Measurements from ENCODE around the gene LRMDA. TPM values are rescaled to one million over a fixed set of nuclear protein-coding genes. Genes with fewer than 3 reads are reported as not detected.

Gene LRMDA
- total and polyA plus RNA-seq, 2 of the 4 experiments (the other 2 are of a cell fraction): 0.07 TPM; not detected in 1

DNA sequence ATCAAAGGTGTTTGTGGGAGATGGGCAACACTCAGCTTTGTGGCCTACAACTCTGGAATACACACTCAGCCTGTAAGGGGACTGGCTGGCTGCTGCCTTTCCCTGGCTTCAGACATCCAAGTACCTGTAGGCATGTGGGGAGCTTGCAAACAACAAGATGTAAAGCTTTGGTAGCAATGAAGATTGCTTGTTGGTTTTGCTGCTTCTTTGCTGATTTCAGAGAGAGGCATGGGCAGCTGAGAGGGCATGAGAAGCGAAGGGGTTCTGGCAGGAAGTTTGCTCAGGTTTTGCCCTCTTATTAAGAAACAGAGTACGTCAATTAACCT lies 434.8 kb downstream of the LRMDA start:
- CTCF ChIA-PET: no interaction called here
- Histone ChIP-seq H2BK120ac (ENCODE audit: low read depth, low read length) (no peak overlapping the region), H3K27ac (ENCODE audit: insufficient read depth, low read length) (no peak overlapping the region), H2BK5ac (ENCODE audit: low read depth, low read length, poor library complexity, severe bottlenecking) (no peak overlapping the region), H2BK15ac (ENCODE audit: low read depth, low read length) (no peak overlapping the region), H2AK9ac (replicated peaks; ENCODE audit: low read depth, low read length, poor library complexity) (no peak overlapping the region), H3K4me1 (ENCODE audit: control insufficient read depth, insufficient read depth, low read length) (no peaks in the 10 kb centered on the region), H3K18ac (ENCODE audit: low read depth, low read length) (no peak overlapping the region), H2AK5ac (ENCODE audit: low read depth, low read length) (no peak overlapping the region), H2AFZ (replicated peaks; ENCODE audit: low read length, poor library complexity) (no peak overlapping the region), H3K4me3 (ENCODE audit: insufficient read depth, low read depth, low read length) (no peak overlapping the region), H3K9me3 (ENCODE audit: control insufficient read depth, insufficient read depth, low read length) (no peaks in the 10 kb centered on the region), H4K5ac (ENCODE audit: low read depth, low read length) (no peak overlapping the region), H3K36me3 (ENCODE audit: control insufficient read depth, insufficient read depth, low read length) (no peaks in the 10 kb centered on the region), H3K9me1 (ENCODE audit: insufficient read depth, low read length) (no peaks in the 10 kb centered on the region), H3K56ac (ENCODE audit: extremely low read depth, insufficient read depth, low read length) (no peak overlapping the region), H3K14ac (replicated peaks; ENCODE audit: low read depth, low read length) (no peak overlapping the region), H3K27me3 (ENCODE audit: control insufficient read depth, insufficient read depth, low read length) (no peaks in the 10 kb centered on the region; the same call in none of the 2 replicates), H4K91ac (ENCODE audit: insufficient read depth, low read depth, low read length) (no peak overlapping the region), H4K20me1 (ENCODE audit: insufficient read depth, low read length) (no peaks in the 10 kb centered on the region), H2BK20ac (ENCODE audit: low read depth, low read length) (no peak overlapping the region), H3K23ac (ENCODE audit: low read depth, low read length) (no peak overlapping the region), H3K4ac (ENCODE audit: low read depth, low read length) (no peak overlapping the region), H3K9ac (ENCODE audit: low read depth, low read length) (no peak overlapping the region), H3K79me1 (ENCODE audit: low read depth in 1 of 2, low read length in 2 of 2) (no peaks in the 10 kb centered on the region), H3K4me2 (ENCODE audit: low read depth, low read length) (no peak overlapping the region), H4K8ac (ENCODE audit: low read depth in 2 of 2, low read length in 2 of 2) (no peak overlapping the region)
- ATAC-seq (ENCODE audit: low read depth) (no peak), DNase-seq (no peak)
- 75% methylated on average over 2 of the region's 2 CpGs; no CpG with 5 or more reads in 1 of the 2 experiments for WGBS, 2 experiments (ENCODE audit: extremely low coverage in 2 of 2, insufficient read length in 1 of 2)
- TF ChIP-seq BHLHE40 (IDR thresholded peaks at IDR 0.05; ENCODE audit: low read depth, low read length) (no peak), RFX5 (IDR thresholded peaks at IDR 0.05; ENCODE audit: low read depth, low read length) (no peak), RCOR1 (IDR thresholded peaks at IDR 0.05; ENCODE audit: insufficient replicate concordance, low read length) (no peak), MAFK (IDR thresholded peaks at IDR 0.05; ENCODE audit: low read depth, low read length) (no peak), NFE2L2 (IDR thresholded peaks at IDR 0.05; ENCODE audit: low read depth, low read length) (no peak), POLR2A (IDR thresholded peaks at IDR 0.05; ENCODE audit: low read depth, low read length) (no peak), SMC3 (IDR thresholded peaks at IDR 0.05; ENCODE audit: low read depth, low read length) (no peak), MXI1 (IDR thresholded peaks at IDR 0.05; ENCODE audit: borderline replicate concordance, low read depth, low read length) (no peak), RAD21 (IDR thresholded peaks at IDR 0.05; ENCODE audit: low read length) (no peak)
- TF ChIP-seq, protein P1, sequence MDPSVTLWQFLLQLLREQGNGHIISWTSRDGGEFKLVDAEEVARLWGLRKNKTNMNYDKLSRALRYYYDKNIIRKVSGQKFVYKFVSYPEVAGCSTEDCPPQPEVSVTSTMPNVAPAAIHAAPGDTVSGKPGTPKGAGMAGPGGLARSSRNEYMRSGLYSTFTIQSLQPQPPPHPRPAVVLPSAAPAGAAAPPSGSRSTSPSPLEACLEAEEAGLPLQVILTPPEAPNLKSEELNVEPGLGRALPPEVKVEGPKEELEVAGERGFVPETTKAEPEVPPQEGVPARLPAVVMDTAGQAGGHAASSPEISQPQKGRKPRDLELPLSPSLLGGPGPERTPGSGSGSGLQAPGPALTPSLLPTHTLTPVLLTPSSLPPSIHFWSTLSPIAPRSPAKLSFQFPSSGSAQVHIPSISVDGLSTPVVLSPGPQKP (IDR thresholded peaks at IDR 0.05; ENCODE audit: borderline replicate concordance, low read depth, low read length): no peak
- no TSS peak for BruUV-seq (replicated peaks)
- intact Hi-C loops (cut with micrococcal nuclease) (no loop called here), dilution Hi-C loops (cut with HindIII; ENCODE audit: low sequenced_read_pairs, unreplicated experiment) (no loop called here), in situ Hi-C loops (cut with MboI; ENCODE audit: low sequenced_read_pairs) (no loop called here)
- POLR2A ChIA-PET (ENCODE audit: unreplicated experiment): no interaction called here

Data from IMR-90 (cell line).